Cardiac muscle cell (in vitro differentiated cells and primary cell): ENCODE measurements around the gene PSMA3. TPM values are rescaled to one million over a fixed set of nuclear protein-coding genes. Genes with fewer than 3 reads are reported as not detected.

Experiments used
- DNase-seq, 2 donors: peaks; one replicate each; pipeline versions ENCODE4 v3.0.0 to v3.0.0-alpha.2; 2010 to 2017; ENCODE audit warnings: low read depth in 1 of 2, low spot score in 1 of 2
- H3K27ac ChIP-seq: fragments of 200-600 bp; sonication (generic); 2 replicates; pipeline ENCODE4 v1.5.1; 2016
- H3K27me3 ChIP-seq: fragments of 200-600 bp; sonication (generic); 2 replicates; pipeline ENCODE4 v1.6.0; 2016; ENCODE audit warnings: control low read depth
- H3K36me3 ChIP-seq: fragments of 200-600 bp; sonication (generic); 2 replicates; pipeline ENCODE4 v1.5.1; 2016; ENCODE audit warnings: control low read depth
- H3K4me1 ChIP-seq: fragments of 200-600 bp; sonication (generic); 2 replicates; pipeline ENCODE4 v1.8.1; 2017; ENCODE audit warnings: low read depth, mild to moderate bottlenecking, mixed run types
- H3K4me3 ChIP-seq: fragments of 200-600 bp; sonication (generic); 2 replicates; pipeline ENCODE4 v1.5.1; 2016; ENCODE audit warnings: mild to moderate bottlenecking
- H3K9me3 ChIP-seq: fragments of 200-600 bp; sonication (generic); 2 replicates; pipeline ENCODE4 v1.5.1; 2017; ENCODE audit warnings: low read depth, mild to moderate bottlenecking, control low read depth
- CTCF ChIP-seq: IDR thresholded peaks from 2 replicates; pipeline ENCODE4 v1.5.1; 2012; ENCODE audit warnings: low read depth, mild to moderate bottlenecking, low read length
- polyA plus RNA-seq: library from polyadenylated mRNA; unstranded; fragments of >200 nt; fragmentation: Nextera tagmentation; extraction: Ambion mirVana; gene quantifications from 2 replicates; pipeline ENCODE4 v1.2.1, GENCODE V29; 2016
- total RNA-seq: library from RNA; depleted of rRNA; stranded (reverse); fragments of >200 nt; gene quantifications from 2 replicates; pipeline ENCODE4 v1.2.3, GENCODE V29; 2016

The PSMA3 gene
- total and polyA plus RNA-seq, 2 experiments from 2014 or later: 74.0 to 279 TPM

GRCh38 chr14:58297762-58298476 lies 53.3 kb downstream of the PSMA3 start:
- Histone ChIP-seq H3K27me3 (no peaks in the 10 kb centered on the region), H3K27ac (peak overlapping the region; percentile 98), H3K9me3 (no peaks in the 10 kb centered on the region), H3K4me1 (peaks cover 22% of the 10 kb centered on the region), H3K36me3 (peaks cover 16% of the 10 kb centered on the region), H3K4me3 (peak overlapping the region; percentile 89)
- peak; percentile 100 for DNase-seq
- TF ChIP-seq CTCF: no peak

- Histone ChIP-seq H3K36me3 (peaks cover 15% of the 10 kb centered on the region), H3K4me1 (peaks cover 22% of the 10 kb centered on the region), H3K27ac (peak within 1 kb of the TSS; percentile 98), H3K27me3 (no peaks in the 10 kb centered on the region), H3K9me3 (no peaks in the 10 kb centered on the region), H3K4me3 (peak within 1 kb of the TSS; percentile 89)
- no peak for DNase-seq
- TF ChIP-seq CTCF: no peak
These were observed 54.1 kb downstream of the PSMA3 start, which contains the start of gene ARID4A for GRCh38 chr14:58298477-58299400. Gene ARID4A, plus strand, starts transcription at chr14:58298555. Its CDS starts 1,300 bp downstream, at chr14:58299855.

GRCh38 chr14:58299401-58300330 lies 55.0 kb downstream of the PSMA3 start:
- Histone ChIP-seq H3K27ac (peak overlapping the region; percentile 79), H3K9me3 (no peaks in the 10 kb centered on the region), H3K27me3 (no peaks in the 10 kb centered on the region), H3K4me1 (peaks cover 22% of the 10 kb centered on the region), H3K4me3 (peak overlapping the region; percentile 89), H3K36me3 (peaks cover 7% of the 10 kb centered on the region)
- no peak for TF ChIP-seq CTCF
- peak; percentile 14 to 44 for DNase-seq

- H3K9me3 ChIP-seq: no peaks in the 10 kb centered on the region
- no peaks in the 10 kb centered on the region for H3K27me3 ChIP-seq
- no peak overlapping the region for H3K4me3 ChIP-seq
- peaks cover 22% of the 10 kb centered on the region for H3K36me3 ChIP-seq
- no peak overlapping the region for H3K27ac ChIP-seq
- no peak for DNase-seq
- TF ChIP-seq CTCF: no peak
- peaks cover 16% of the 10 kb centered on the region for H3K4me1 ChIP-seq
These were observed 56.8 kb downstream of the PSMA3 start for GRCh38 chr14:58301416-58301815.

- Histone ChIP-seq H3K27me3 (no peaks in the 10 kb centered on the region), H3K36me3 (peaks cover 28% of the 10 kb centered on the region), H3K27ac (no peak overlapping the region), H3K4me3 (no peak overlapping the region), H3K4me1 (peaks cover under 1% of the 10 kb centered on the region), H3K9me3 (no peaks in the 10 kb centered on the region)
- no peak for TF ChIP-seq CTCF
- no peak for DNase-seq
These were observed 61.1 kb downstream of the PSMA3 start for GRCh38 chr14:58305730-58306129.
